Gastroesophageal sphincter (tissue), 4 donors: ENCODE measurements around the gene KCNJ10. TPM values are rescaled to one million over a fixed set of nuclear protein-coding genes. Genes with fewer than 3 reads are reported as not detected.

Experiments used
- ATAC-seq: fragments of 150-250 bp; one replicate; pipeline ENCODE4 v1.9.1; 2016; ENCODE audit warnings: mild to moderate bottlenecking, moderate library complexity
- H3K27ac ChIP-seq, 4 donors: fragments of 200-600 bp; sonication (generic) in 3 of 4; 1 replicate in 3 of 4; 2 replicates in 1 of 4; pipeline ENCODE4 v1.5.1; 2016 to 2019
- H3K27me3 ChIP-seq: fragments of 200-600 bp; sonication (generic); one replicate; pipeline ENCODE4 v1.5.1; 2019
- H3K36me3 ChIP-seq, 2 donors: fragments of 200-600 bp; sonication (generic); one replicate each; pipeline ENCODE4 v1.5.1; 2019; ENCODE audit warnings: control low read depth in 1 of 2
- H3K4me1 ChIP-seq, 3 donors: fragments of 200-600 bp; sonication (generic); 1 replicate in 2 of 3; 2 replicates in 1 of 3; pipeline ENCODE4 v1.5.1; 2016 to 2019; ENCODE audit warnings: control low read depth in 2 of 3
- H3K4me3 ChIP-seq, 2 donors: fragments of 200-600 bp; sonication (generic); one replicate each; pipeline ENCODE4 v1.5.1; 2019; ENCODE audit warnings: mild to moderate bottlenecking in 1 of 2, moderate library complexity in 1 of 2
- H3K9me3 ChIP-seq, 3 donors: fragments of 200-600 bp; sonication (generic); one replicate each; pipeline ENCODE4 v1.5.1; 2017 to 2019; ENCODE audit warnings: control low read depth in 2 of 3
- CTCF ChIP-seq, 4 experiments: fragments of 200-600 bp in 2 of 4; fragments of 450-650 bp in 2 of 4; sonication (generic) in 1 of 4; IDR thresholded peaks; one replicate each; pipeline ENCODE4 v1.5.1; 2017 to 2019; ENCODE audit warnings: antibody characterized with exemption in 4 of 4, mild to moderate bottlenecking in 2 of 4, moderate library complexity in 2 of 4
- EP300 ChIP-seq: sonication (generic); formaldehyde crosslinking; IDR thresholded peaks from one replicate; pipeline ENCODE4 v1.6.1; 2017; ENCODE audit warnings: antibody characterized with exemption, mild to moderate bottlenecking
- POLR2A ChIP-seq, 2 donors: fragments of 450-650 bp; IDR thresholded peaks; one replicate each; pipeline ENCODE4 v1.6.1; 2017; ENCODE audit warnings: antibody characterized with exemption in 2 of 2, mild to moderate bottlenecking in 2 of 2, moderate library complexity in 1 of 2
- POLR2AphosphoS5 ChIP-seq: sonication (generic); formaldehyde crosslinking; IDR thresholded peaks from one replicate; pipeline ENCODE4 v1.6.1; 2017; ENCODE audit warnings: antibody characterized with exemption
- WGBS, 2 donors: methylation state at CpG; one replicate each; pipeline ENCODE4 v1.1.5; 2018; ENCODE audit warnings: low coverage in 1 of 2; 5-methylcytosine and 5-hydroxymethylcytosine counted together
- total RNA-seq, 4 donors: library from RNA; depleted of rRNA; stranded (reverse); fragments of >200 nt; gene quantifications; one replicate each; pipeline ENCODE4 v1.1.0, GENCODE V29; 2016

KCNJ10 gene
- total RNA-seq, 4 donors from 2014 or later: not detected

- WGBS, 2 donors: 68 to 83% methylated on average over 2 of the region's 2 CpGs
- Histone ChIP-seq H3K27me3 (peaks cover 13% of the 10 kb centered on the region), H3K9me3 (no peaks in the 10 kb centered on the region), H3K36me3 (no peaks in the 10 kb centered on the region), H3K4me3 (no peak overlapping the region), H3K4me1 (no peaks in the 10 kb centered on the region), H3K27ac (no peak overlapping the region)
- ATAC-seq: no peak
- TF ChIP-seq EP300 (no peak), POLR2AphosphoS5 (no peak), CTCF (IDR thresholded peaks at IDR 0.05) (no peak), POLR2A (IDR thresholded peaks at IDR 0.05) (no peak)
Observed at GRCh38 chr1:159986093-159986492, 83.9 kb downstream of the KCNJ10 start.

- H3K4me3 ChIP-seq: no peak overlapping the region
- no peaks in the 10 kb centered on the region for H3K9me3 ChIP-seq
- no peaks in the 10 kb centered on the region for H3K4me1 ChIP-seq
- WGBS, 2 donors: 85% methylated on average over 2 of the region's 6 CpGs; no CpG with 5 or more reads in 1 of the 2 donors
- TF ChIP-seq POLR2A (IDR thresholded peaks at IDR 0.05) (no peak), POLR2AphosphoS5 (no peak), CTCF (IDR thresholded peaks at IDR 0.05) (no peak), EP300 (no peak)
- H3K27ac ChIP-seq: no peak overlapping the region
- no peaks in the 10 kb centered on the region for H3K36me3 ChIP-seq
- H3K27me3 ChIP-seq: peaks cover 13% of the 10 kb centered on the region
- ATAC-seq: no peak
Observed at GRCh38 chr1:159985473-159985872, 84.5 kb downstream of the KCNJ10 start.

- 80 to 81% methylated on average over 2 to 5 of the region's 5 CpGs for WGBS, 2 donors
- ATAC-seq: no peak
- no peaks in the 10 kb centered on the region for H3K9me3 ChIP-seq
- H3K4me3 ChIP-seq: no peak overlapping the region
- peaks cover 7% of the 10 kb centered on the region for H3K27me3 ChIP-seq
- no peak overlapping the region for H3K27ac ChIP-seq
- no peaks in the 10 kb centered on the region for H3K36me3 ChIP-seq
- TF ChIP-seq POLR2AphosphoS5: no peak
- peaks cover 0 to 12% (median 0%) of the 10 kb centered on the region in 3 donors for H3K4me1 ChIP-seq
Observed at GRCh38 chr1:159983681-159984080, 86.3 kb downstream of the KCNJ10 start.

- TF ChIP-seq CTCF (IDR thresholded peaks at IDR 0.05): no peak
- TF ChIP-seq EP300: no peak
- no peak for TF ChIP-seq POLR2AphosphoS5
- TF ChIP-seq POLR2A (IDR thresholded peaks at IDR 0.05): no peak
- no peak for ATAC-seq
- WGBS, 2 donors: 82 to 84% methylated on average over 4 to 5 of the region's 6 CpGs
Observed at GRCh38 chr1:159982280-159982679, 87.7 kb downstream of the KCNJ10 start.

GRCh38 chr1:159981351-159982055, 88.5 kb downstream of the KCNJ10 start:
- Histone ChIP-seq H3K4me3 (no peak overlapping the region), H3K9me3 (no peaks in the 10 kb centered on the region), H3K4me1 (peaks cover 0 to 12% (median 0%) of the 10 kb centered on the region in 3 donors), H3K27ac (no peak overlapping the region), H3K36me3 (no peaks in the 10 kb centered on the region), H3K27me3 (no peaks in the 10 kb centered on the region)
- ATAC-seq: no peak
- 93 to 100% methylated on average over 2 to 3 of the region's 6 CpGs for WGBS, 2 donors
- TF ChIP-seq CTCF (IDR thresholded peaks at IDR 0.05): no peak
- no peak for TF ChIP-seq POLR2AphosphoS5
- TF ChIP-seq EP300: no peak
- TF ChIP-seq POLR2A (IDR thresholded peaks at IDR 0.05): no peak

More at GRCh38 chr1:159982280-159982679, 87.7 kb downstream of the KCNJ10 start:
- H3K9me3 ChIP-seq: no peaks in the 10 kb centered on the region
- no peak overlapping the region for H3K4me3 ChIP-seq
- H3K36me3 ChIP-seq: no peaks in the 10 kb centered on the region
- H3K27ac ChIP-seq: no peak overlapping the region
- H3K4me1 ChIP-seq: peaks cover 0 to 12% (median 0%) of the 10 kb centered on the region in 3 donors
- peaks cover 3% of the 10 kb centered on the region for H3K27me3 ChIP-seq
